HG02970 (cell line): ENCODE measurements around the gene KCNH6.

ENCODE experiments used
- ATAC-seq: cut with Tn5 transposase; IDR thresholded peaks from one replicate; pipeline ENCODE4 v1.9.1; 2021; ENCODE audit warnings: mild to moderate bottlenecking, moderate library complexity, moderate number of reproducible peaks; ENCODE audit not compliant: unreplicated experiment, low FRiP score

Gene KCNH6

GRCh38 chr17:63523253-63523855, at the start of gene KCNH6:
TSS of gene KCNH6 (plus strand) at chr17:63523358. CDS start at chr17:63523414, 56 bp downstream.
- ATAC-seq: no peak

GRCh38 chr17:63474174-63474573, 49.0 kb upstream of the KCNH6 start:
- no peak for ATAC-seq

GRCh38 chr17:63474586-63475460, 48.3 kb upstream of the KCNH6 start:
- no peak for ATAC-seq

GRCh38 chr17:63475491-63476412, 47.4 kb upstream of the KCNH6 start:
- ATAC-seq: no peak

GRCh38 chr17:63476459-63476853, 46.7 kb upstream of the KCNH6 start:
- no peak for ATAC-seq

- no peak for ATAC-seq
Observed at GRCh38 chr17:63476854-63477479, 46.2 kb upstream of the KCNH6 start, which contains the start of gene ACE. TSS of gene ACE (plus strand) at chr17:63477061. CDS start at chr17:63477095, 34 bp downstream.

- ATAC-seq: no peak
Observed at GRCh38 chr17:63477480-63478440, 45.4 kb upstream of the KCNH6 start.

- no peak for ATAC-seq
Observed at GRCh38 chr17:63478814-63479494, 44.2 kb upstream of the KCNH6 start.

GRCh38 chr17:63479495-63480184, 43.5 kb upstream of the KCNH6 start:
- ATAC-seq: no peak

- no peak for ATAC-seq
Observed at GRCh38 chr17:63480192-63480784, 42.9 kb upstream of the KCNH6 start.

GRCh38 chr17:63480826-63481487, 42.2 kb upstream of the KCNH6 start:
- ATAC-seq: no peak

- ATAC-seq: no peak
Observed at GRCh38 chr17:63481488-63481870, 41.7 kb upstream of the KCNH6 start.

GRCh38 chr17:63482509-63482908, 40.6 kb upstream of the KCNH6 start:
- no peak for ATAC-seq

GRCh38 chr17:63483038-63483437, 40.1 kb upstream of the KCNH6 start:
- ATAC-seq: no peak

- ATAC-seq: no peak
Observed at GRCh38 chr17:63483655-63484575, 39.2 kb upstream of the KCNH6 start.
